ENCODE measurements around the gene TNFAIP8L1. TPM values are rescaled to one million over a fixed set of nuclear protein-coding genes. Genes with fewer than 3 reads are reported as not detected.

Gene TNFAIP8L1
- total and polyA plus RNA-seq, 2 of the 8 experiments (the other 6 are each of a cell fraction or from before 2014, with no cell fraction given) = 3.2 to 6.1 TPM

DNA sequence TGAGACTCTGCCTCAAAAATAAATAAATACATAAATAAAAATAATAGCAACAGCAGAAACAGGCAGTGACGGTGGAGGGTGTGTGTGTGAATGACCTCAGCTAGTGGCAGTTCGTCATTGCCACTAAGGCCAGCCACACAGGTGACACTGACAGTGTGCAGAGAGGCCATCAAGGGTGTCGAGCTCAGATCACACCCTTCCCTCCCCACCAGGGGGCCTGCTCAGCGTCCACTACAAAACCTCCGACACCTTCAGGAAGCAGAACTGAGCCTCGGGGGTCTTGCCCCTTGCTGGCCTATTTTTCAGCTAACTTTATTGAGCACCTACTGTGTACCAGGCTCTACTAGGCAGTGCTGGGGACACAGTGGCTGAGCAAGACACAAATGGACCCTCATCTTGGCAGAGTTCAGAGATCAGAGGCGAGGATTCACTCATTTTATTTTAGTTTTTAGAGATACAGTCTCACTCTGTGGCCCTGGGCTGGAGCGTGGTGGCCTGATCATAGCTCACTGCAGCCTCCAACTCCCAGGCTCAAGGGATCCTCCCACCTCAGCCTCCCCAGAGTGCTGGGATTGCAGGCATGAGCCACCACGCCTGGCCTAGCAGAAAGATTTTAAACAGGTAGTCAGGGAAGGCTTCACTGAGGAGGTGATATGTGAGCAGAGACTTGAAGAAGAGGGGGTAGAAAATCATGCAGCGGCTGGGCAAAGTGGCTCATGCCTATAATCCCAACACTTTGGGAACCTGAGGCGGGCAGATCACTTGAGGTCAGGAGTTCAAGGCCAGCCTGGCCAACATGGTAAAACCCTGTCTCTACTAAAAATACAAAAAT, 49.5 kb upstream of the TNFAIP8L1 start:
- H2AFZ ChIP-seq (ENCODE audit: low read length) = no peak overlapping the region
- H3K27me3 ChIP-seq (replicated peaks in 1 of 4; ENCODE audit: control insufficient read depth in 3 of 4, extremely low read depth in 1 of 4, insufficient read depth in 3 of 4, low read length in 3 of 4) = peaks cover 0 to 6% (median 4%) of the 10 kb centered on the region in 4 experiments; a peak in 3 of 7 replicates
- no peak overlapping the region for H3K27ac ChIP-seq (ENCODE audit: low read depth, low read length)
- H2AK5ac ChIP-seq (ENCODE audit: low read depth, low read length) = no peak overlapping the region
- DNase-seq (ENCODE audit: low read depth in 1 of 2, low spot score in 2 of 2) (peak in 1 of 2 experiments; percentile 57), FAIRE-seq (no peak)
- H2BK5ac ChIP-seq (ENCODE audit: low read depth, low read length) = no peak overlapping the region
- no peaks in the 10 kb centered on the region for H3K9me3 ChIP-seq (ENCODE audit: insufficient read depth in 2 of 2, low read depth in 1 of 2, low read length in 1 of 2)
- no peaks in the 10 kb centered on the region for H4K20me1 ChIP-seq (replicated peaks in 1 of 2; ENCODE audit: control insufficient read depth in 1 of 2, insufficient read depth in 2 of 2, low read length in 2 of 2)
- no peak overlapping the region for H4K91ac ChIP-seq (replicated peaks; ENCODE audit: insufficient read length, low read length)
- H2BK120ac ChIP-seq (replicated peaks; ENCODE audit: low read depth, low read length) = no peak overlapping the region
- no peak overlapping the region for H3K23ac ChIP-seq (ENCODE audit: insufficient read length)
- peaks cover 3% of the 10 kb centered on the region for H3K23me2 ChIP-seq (ENCODE audit: low read depth, low read length)
- H2BK12ac ChIP-seq (ENCODE audit: low read depth, low read length) = peak overlapping the region; percentile 6; the same call in 1 of the 2 replicates
- no peak overlapping the region for H3K4ac ChIP-seq (replicated peaks; ENCODE audit: insufficient read length, low read depth, low read length)
- POLR2A ChIA-PET (ENCODE audit: partially characterized antibody) = interaction anchor here (1.3 kb wide), 1 partner anchor 9 kb away, joined by 3 read pairs; no protein-coding TSS in a partner anchor
- no peak overlapping the region for H3K4me3 ChIP-seq (ENCODE audit: extremely low read depth in 1 of 4, insufficient read depth in 2 of 4, low read depth in 3 of 4, low read length in 4 of 4)
- H3K79me2 ChIP-seq (ENCODE audit: control insufficient read depth in 1 of 2, insufficient read depth in 2 of 2, low read length in 2 of 2) = no peaks in the 10 kb centered on the region
- H4K5ac ChIP-seq (ENCODE audit: insufficient read length, low read depth, low read length) = no peak overlapping the region
- no peak overlapping the region for H2BK15ac ChIP-seq (ENCODE audit: low read length)
- no peak overlapping the region for H3K9ac ChIP-seq (replicated peaks in 1 of 4; ENCODE audit: extremely low read depth in 1 of 4, low read depth in 3 of 4, low read length in 3 of 4)
- no peak overlapping the region for H3K4me2 ChIP-seq (ENCODE audit: insufficient read depth in 1 of 2, low read depth in 2 of 2, low read length in 2 of 2)
- no peaks in the 10 kb centered on the region for H3K79me1 ChIP-seq (ENCODE audit: low read depth, low read length)
- no peaks in the 10 kb centered on the region; a peak in 1 of 7 replicates for H3K4me1 ChIP-seq (replicated peaks in 1 of 4; ENCODE audit: control insufficient read depth in 3 of 4, insufficient read depth in 4 of 4, low read length in 3 of 4)
- H2BK20ac ChIP-seq (ENCODE audit: low read length) = no peak overlapping the region
- H3K56ac ChIP-seq (replicated peaks; ENCODE audit: insufficient read length, low read depth, low read length) = no peak overlapping the region
- H3K14ac ChIP-seq (ENCODE audit: insufficient read length) = no peak overlapping the region
- no peaks in the 10 kb centered on the region for H3K36me3 ChIP-seq (ENCODE audit: control insufficient read depth in 2 of 4, insufficient read depth in 4 of 4, low read length in 3 of 4)
- WGBS, 2 experiments (ENCODE audit: extremely low coverage in 1 of 2, insufficient coverage in 1 of 2, insufficient read length in 1 of 2, insufficient replicate concordance in 2 of 2, low coverage in 1 of 2, low lambda C conversion rate in 2 of 2, missing lambda C conversion rate in 1 of 2) = 72% methylated on average over 11 of the region's 11 CpGs; no CpG with 5 or more reads in 1 of the 2 experiments
- no peak overlapping the region for H3K18ac ChIP-seq (ENCODE audit: extremely low read depth, low read length)
- CTCF ChIA-PET (ENCODE audit: partially characterized antibody) = interaction anchor here (0.5 to 8.6 kb wide), 15 partner anchors 8 to 75 kb away, joined by 3 to 49 read pairs (median 6); no protein-coding TSS in a partner anchor
- peak; percentile 21 to 29; a peak in 2 of 4 replicates for TF ChIP-seq RAD21 (IDR thresholded peaks at IDR 0.05 in 1 of 2, conservative IDR thresholded peaks at IDR 0.05 in 1 of 2; ENCODE audit: low read depth in 2 of 2, low read length in 2 of 2)
- no peak for TF ChIP-seq TEAD4 (IDR thresholded peaks at IDR 0.05; ENCODE audit: low read depth, low read length)
- TF ChIP-seq, protein P1, sequence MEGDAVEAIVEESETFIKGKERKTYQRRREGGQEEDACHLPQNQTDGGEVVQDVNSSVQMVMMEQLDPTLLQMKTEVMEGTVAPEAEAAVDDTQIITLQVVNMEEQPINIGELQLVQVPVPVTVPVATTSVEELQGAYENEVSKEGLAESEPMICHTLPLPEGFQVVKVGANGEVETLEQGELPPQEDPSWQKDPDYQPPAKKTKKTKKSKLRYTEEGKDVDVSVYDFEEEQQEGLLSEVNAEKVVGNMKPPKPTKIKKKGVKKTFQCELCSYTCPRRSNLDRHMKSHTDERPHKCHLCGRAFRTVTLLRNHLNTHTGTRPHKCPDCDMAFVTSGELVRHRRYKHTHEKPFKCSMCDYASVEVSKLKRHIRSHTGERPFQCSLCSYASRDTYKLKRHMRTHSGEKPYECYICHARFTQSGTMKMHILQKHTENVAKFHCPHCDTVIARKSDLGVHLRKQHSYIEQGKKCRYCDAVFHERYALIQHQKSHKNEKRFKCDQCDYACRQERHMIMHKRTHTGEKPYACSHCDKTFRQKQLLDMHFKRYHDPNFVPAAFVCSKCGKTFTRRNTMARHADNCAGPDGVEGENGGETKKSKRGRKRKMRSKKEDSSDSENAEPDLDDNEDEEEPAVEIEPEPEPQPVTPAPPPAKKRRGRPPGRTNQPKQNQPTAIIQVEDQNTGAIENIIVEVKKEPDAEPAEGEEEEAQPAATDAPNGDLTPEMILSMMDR (IDR thresholded peaks at IDR 0.05; ENCODE audit: control extremely low read depth in 1 of 3, insufficient read depth in 1 of 3, low read depth in 1 of 3, low read length in 3 of 3) = peak; percentile 27 to 33 (median 31)
- H4K8ac ChIP-seq (ENCODE audit: extremely low read depth, insufficient read depth, low read length) = no peak overlapping the region
